GM23338 (cell line): Measurements from ENCODE around the gene NLK.

Experiments
- EZH2 ChIP-seq: fragments of 200-600 bp; sonication (generic); IDR thresholded peaks from one replicate; pipeline ENCODE4 v1.8.0; 2017; ENCODE audit warnings: antibody characterized with exemption, mild to moderate bottlenecking, low read depth; ENCODE audit not compliant: unreplicated experiment
- POLR2AphosphoS5 ChIP-seq: IDR thresholded peaks from 2 replicates; pipeline ENCODE4 v1.6.1; 2016; ENCODE audit warnings: antibody characterized with exemption, low read depth

GRCh38 chr17:28187931-28188330 is 145.5 kb downstream of the NLK start:
- TF ChIP-seq POLR2AphosphoS5 (no peak), EZH2 (no peak)
